Endothelial cell of umbilical vein (primary cell): ENCODE measurements around the gene CKMT1B. TPM values are rescaled to one million over a fixed set of nuclear protein-coding genes. Genes with fewer than 3 reads are reported as not detected.
"Not testable (repeated sequence)": the region's sequence is repeated elsewhere in the genome, so short reads cannot be mapped to it uniquely, and the experiment has no call there.

ENCODE experiments used
- BruUV-seq: library from RNA; stranded (reverse); fragments of 400-500 nt; replicated peaks from 2 replicates; lab custom pipeline; 2021; lab: Mats Ljungman, UMichigan
- CTCF ChIA-PET: fragments of 300-600, 350-600 bp; sonication (Branson Sonifier 250); formaldehyde crosslinking; loops from one replicate; lab custom pipeline; 2021; ENCODE audit warnings: antibody characterized with exemption, inconsistent platforms; lab: Charles Lee
- POLR2A ChIA-PET: fragments of 300-600, 350-600 bp; sonication (Branson Sonifier 250); formaldehyde crosslinking; loops from one replicate; lab custom pipeline; 2021; ENCODE audit warnings: antibody characterized with exemption, inconsistent platforms; lab: Charles Lee
- DNase-seq: peaks from one replicate; pipeline ENCODE4 v3.0.0-alpha.2; 2011; ENCODE audit warnings: low read depth, low spot score
- FAIRE-seq: peaks from 2 replicates; lab custom pipeline; 2011; peaks lifted over from hg19 to GRCh38; lab: Jason Lieb, UNC
- H2AFZ ChIP-seq: 2 replicates; pipeline ENCODE4 v1.6.0; 2012; ENCODE audit warnings: low read depth, low read length, control low read depth, inconsistent platforms
- H3K27ac ChIP-seq: 2 replicates; pipeline ENCODE4 v1.5.1; 2011; ENCODE audit warnings: low read depth, mild to moderate bottlenecking, control low read depth, low read length, moderate library complexity; ENCODE audit not compliant: insufficient read depth
- H3K27me3 ChIP-seq, 2 experiments: 2 replicates each; pipeline versions ENCODE4 v1.6.0 to v1.6.1; 2011; ENCODE audit warnings: low read length in 2 of 2, mixed read lengths in 1 of 2; ENCODE audit not compliant: control insufficient read depth in 2 of 2, insufficient read depth in 2 of 2
- H3K36me3 ChIP-seq, 2 experiments: 2 replicates in 1 of 2; 3 replicates in 1 of 2; pipeline ENCODE4 v1.5.1; 2011; ENCODE audit warnings: low read length in 2 of 2, mild to moderate bottlenecking in 1 of 2, moderate library complexity in 1 of 2; ENCODE audit not compliant: control insufficient read depth in 2 of 2, insufficient read depth in 2 of 2; ENCODE audit errors: extremely low read depth in 1 of 2
- H3K4me1 ChIP-seq: 3 replicates; pipeline ENCODE4 v1.5.1; 2011; ENCODE audit warnings: mild to moderate bottlenecking, low read length; ENCODE audit not compliant: control insufficient read depth, insufficient read depth; ENCODE audit errors: extremely low read depth
- H3K4me2 ChIP-seq: 2 replicates; pipeline ENCODE4 v1.6.1; 2011; ENCODE audit warnings: low read length, control low read depth, mixed read lengths; ENCODE audit not compliant: insufficient read depth
- H3K4me3 ChIP-seq, 3 experiments: fragments of 200-600 bp in 1 of 3; sonication (generic), shearing (Covaris generic) in 1 of 3; replicated peaks in 1 of 3; 2 replicates each; pipeline ENCODE4 v1.5.1; 2011 to 2016; ENCODE audit warnings: control low read depth in 3 of 3, low read length in 3 of 3, mild to moderate bottlenecking in 2 of 3, inconsistent platforms in 1 of 3, low read depth in 1 of 3, moderate library complexity in 1 of 3; ENCODE audit not compliant: insufficient read depth in 1 of 3
- H3K79me2 ChIP-seq: 2 replicates; pipeline ENCODE4 v1.6.0; 2012; ENCODE audit warnings: low read length, inconsistent platforms; ENCODE audit not compliant: control insufficient read depth, insufficient read depth
- H3K9ac ChIP-seq: replicated peaks from 2 replicates; pipeline ENCODE3; 2011; ENCODE audit warnings: low read length, control low read depth; ENCODE audit not compliant: insufficient read depth; ENCODE audit errors: extremely low read depth
- H3K9me1 ChIP-seq: replicated peaks from 3 replicates; pipeline ENCODE4 v1.6.0; 2011; ENCODE audit warnings: mild to moderate bottlenecking, low read length; ENCODE audit not compliant: control insufficient read depth, insufficient read depth; ENCODE audit errors: extremely low read depth
- H3K9me3 ChIP-seq: replicated peaks from 2 replicates; pipeline ENCODE4 v1.5.1; 2012; ENCODE audit warnings: low read length, inconsistent platforms; ENCODE audit not compliant: control insufficient read depth, insufficient read depth
- H4K20me1 ChIP-seq: replicated peaks from 2 replicates; pipeline ENCODE3; 2011; ENCODE audit warnings: mild to moderate bottlenecking, low read length; ENCODE audit not compliant: control insufficient read depth, insufficient read depth; ENCODE audit errors: extremely low read depth
- EZH2 ChIP-seq: IDR thresholded peaks from 2 replicates; pipeline ENCODE4 v1.6.1; 2012; ENCODE audit warnings: borderline replicate concordance, low read depth, mild to moderate bottlenecking, moderate library complexity, low read length, inconsistent platforms; ENCODE audit not compliant: severe bottlenecking
- FOS ChIP-seq: IDR thresholded peaks from 2 replicates; pipeline ENCODE4 v1.6.1; 2011; ENCODE audit warnings: mild to moderate bottlenecking, low read length, moderate library complexity, borderline replicate concordance; ENCODE audit not compliant: insufficient read depth
- GATA2 ChIP-seq: IDR thresholded peaks from 2 replicates; pipeline ENCODE4 v1.7.0; 2011; ENCODE audit warnings: low read depth, mild to moderate bottlenecking, moderate library complexity, mixed read lengths, low read length; ENCODE audit not compliant: insufficient read length, insufficient read depth
- JUN ChIP-seq: IDR thresholded peaks from 2 replicates; pipeline ENCODE4 v1.6.1; 2011; ENCODE audit warnings: borderline replicate concordance, low read depth; ENCODE audit not compliant: insufficient read length, insufficient read depth
- MYC ChIP-seq: IDR thresholded peaks from one replicate; pipeline ENCODE4 v1.6.1; 2011; ENCODE audit warnings: mild to moderate bottlenecking, low read depth, low read length
- POLR2A ChIP-seq: IDR thresholded peaks from 2 replicates; pipeline ENCODE4 v1.6.1; 2012; ENCODE audit warnings: low read depth, mild to moderate bottlenecking, control low read depth, low read length
- POLR2AphosphoS5 ChIP-seq: IDR thresholded peaks from 2 replicates; pipeline ENCODE4 v1.6.1; 2012; ENCODE audit warnings: low read depth, mild to moderate bottlenecking, control low read depth, low read length, moderate library complexity; ENCODE audit not compliant: insufficient read depth
- dilution Hi-C: fragments of 300-500 bp; cut with MboI; formaldehyde crosslinking; loops from one replicate; pipeline ENCODE4 v1.15.0; 2019; ENCODE audit warnings: low sequenced_read_pairs; ENCODE audit not compliant: extremely low pct_ligation_motif_present
- intact Hi-C: fragments of 100-400 bp; cut with micrococcal nuclease; formaldehyde crosslinking; loops from one replicate; pipeline ENCODE4 v1.10.0; 2022
- polyA plus RNA-seq, 4 experiments: library from polyadenylated mRNA; depleted of rRNA in 3 of 4; stranded (reverse) in 3 of 4; unstranded in 1 of 4; fragments of >200 nt; gene quantifications; 2 replicates each; pipeline versions ENCODE4 v1.2.1 to v1.2.3, GENCODE V29; 2011 to 2012; ENCODE audit warnings: missing spikeins in 1 of 4
- total RNA-seq: library from RNA; stranded (reverse); gene quantifications from 2 replicates; pipeline ENCODE4 v1.2.3, GENCODE V29; 2021
- TF ChIP-seq, protein P1 (sequence below), 2 donors: IDR thresholded peaks; 1 replicate in 1 of 2; 2 replicates in 1 of 2; pipeline ENCODE4 v1.5.1; 2011; ENCODE audit warnings: low read length in 2 of 2, mild to moderate bottlenecking in 2 of 2, moderate library complexity in 2 of 2, control low read depth in 1 of 2, inconsistent platforms in 1 of 2, low read depth in 1 of 2; ENCODE audit not compliant: insufficient read depth in 1 of 2; ENCODE audit errors: extremely low read depth in 1 of 2
- TF ChIP-seq, protein P2 (sequence below): IDR thresholded peaks from 2 replicates; pipeline ENCODE4 v1.6.1; 2011; ENCODE audit not compliant: insufficient read depth, insufficient read length

Gene CKMT1B
- total and polyA plus RNA-seq, 2 donors (not counting 3 experiments of a cell fraction or from before 2014, with no cell fraction given) = not detected

DNA sequence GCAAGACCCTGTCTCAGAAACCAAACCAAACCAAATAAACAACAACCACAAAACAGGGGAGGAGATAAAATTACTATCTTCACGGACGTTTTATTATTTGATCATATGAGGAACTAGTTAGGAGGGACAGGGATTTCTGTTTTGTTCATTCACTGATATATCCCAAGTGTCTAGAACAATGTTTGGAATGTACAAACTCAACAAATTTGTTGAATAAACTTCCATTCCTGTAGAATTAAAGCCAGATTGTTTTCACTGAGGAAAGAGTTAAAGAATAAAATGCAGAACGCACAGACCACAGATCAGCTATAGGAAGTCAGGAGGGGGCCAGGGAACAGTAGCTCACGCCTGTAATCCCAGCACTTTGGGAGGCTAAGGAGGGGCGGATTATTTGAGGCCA, 31.3 kb downstream of the CKMT1B start:
- ChIA-PET CTCF (no interaction called here), POLR2A (no interaction called here)
- dilution Hi-C loops = no loop called here
- FAIRE-seq (no peak), DNase-seq (no peak)
- Histone ChIP-seq H3K79me2 (no peaks in the 10 kb centered on the region), H3K4me1 (no peaks in the 10 kb centered on the region), H3K4me2 (no peak overlapping the region), H3K9ac (no peak overlapping the region), H2AFZ (no peak overlapping the region), H3K9me3 (no peaks in the 10 kb centered on the region), H3K36me3 (no peaks in the 10 kb centered on the region), H3K27me3 (no peaks in the 10 kb centered on the region), H3K27ac (no peak overlapping the region), H3K4me3 (no peak overlapping the region), H4K20me1 (no peaks in the 10 kb centered on the region), H3K9me1 (no peaks in the 10 kb centered on the region)
- intact Hi-C loops = no loop called here
- no TSS peak for BruUV-seq
- TF ChIP-seq, protein P1, sequence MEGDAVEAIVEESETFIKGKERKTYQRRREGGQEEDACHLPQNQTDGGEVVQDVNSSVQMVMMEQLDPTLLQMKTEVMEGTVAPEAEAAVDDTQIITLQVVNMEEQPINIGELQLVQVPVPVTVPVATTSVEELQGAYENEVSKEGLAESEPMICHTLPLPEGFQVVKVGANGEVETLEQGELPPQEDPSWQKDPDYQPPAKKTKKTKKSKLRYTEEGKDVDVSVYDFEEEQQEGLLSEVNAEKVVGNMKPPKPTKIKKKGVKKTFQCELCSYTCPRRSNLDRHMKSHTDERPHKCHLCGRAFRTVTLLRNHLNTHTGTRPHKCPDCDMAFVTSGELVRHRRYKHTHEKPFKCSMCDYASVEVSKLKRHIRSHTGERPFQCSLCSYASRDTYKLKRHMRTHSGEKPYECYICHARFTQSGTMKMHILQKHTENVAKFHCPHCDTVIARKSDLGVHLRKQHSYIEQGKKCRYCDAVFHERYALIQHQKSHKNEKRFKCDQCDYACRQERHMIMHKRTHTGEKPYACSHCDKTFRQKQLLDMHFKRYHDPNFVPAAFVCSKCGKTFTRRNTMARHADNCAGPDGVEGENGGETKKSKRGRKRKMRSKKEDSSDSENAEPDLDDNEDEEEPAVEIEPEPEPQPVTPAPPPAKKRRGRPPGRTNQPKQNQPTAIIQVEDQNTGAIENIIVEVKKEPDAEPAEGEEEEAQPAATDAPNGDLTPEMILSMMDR (IDR thresholded peaks at IDR 0.05; ENCODE audit: extremely low read depth in 1 of 2, insufficient read depth in 1 of 2, low read depth in 1 of 2, low read length in 2 of 2) = no peak
- TF ChIP-seq, protein P2, sequence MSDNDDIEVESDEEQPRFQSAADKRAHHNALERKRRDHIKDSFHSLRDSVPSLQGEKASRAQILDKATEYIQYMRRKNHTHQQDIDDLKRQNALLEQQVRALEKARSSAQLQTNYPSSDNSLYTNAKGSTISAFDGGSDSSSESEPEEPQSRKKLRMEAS = no peak
- TF ChIP-seq POLR2A (no peak), JUN (no peak), FOS (no peak), POLR2AphosphoS5 (no peak), EZH2 (no peak), GATA2 (no peak), MYC (no peak)

DNA sequence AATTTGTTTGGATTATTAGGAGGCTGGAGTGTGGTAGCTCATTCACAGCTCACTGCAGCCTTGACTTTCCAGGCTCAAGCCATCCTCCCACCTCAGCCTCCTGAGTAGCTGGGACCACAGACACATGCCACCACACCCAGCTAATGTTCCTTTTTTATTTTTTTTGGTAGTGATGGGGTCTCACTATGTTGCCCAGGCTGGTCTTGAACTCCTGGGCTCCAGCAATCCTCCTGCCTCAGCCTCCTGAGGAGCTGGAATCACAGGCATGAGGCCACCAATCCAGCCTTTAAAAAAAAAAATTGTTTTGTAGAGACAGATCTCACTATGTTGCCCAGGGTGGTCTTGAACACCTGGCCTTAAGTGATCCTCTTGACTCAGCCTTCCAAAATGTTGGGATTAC, 33.1 kb downstream of the CKMT1B start:
- CTCF ChIA-PET, H3K79me2 ChIP-seq, H3K9me1 ChIP-seq, H3K9me3 ChIP-seq, H3K9ac ChIP-seq, intact Hi-C loops, H3K27ac ChIP-seq, dilution Hi-C loops, H2AFZ ChIP-seq, H3K27me3 ChIP-seq, H4K20me1 ChIP-seq, H3K4me3 ChIP-seq, H3K4me1 ChIP-seq, H3K36me3 ChIP-seq, H3K4me2 ChIP-seq, POLR2A ChIA-PET, FAIRE-seq, BruUV-seq, DNase-seq: not testable (repeated sequence)

DNA sequence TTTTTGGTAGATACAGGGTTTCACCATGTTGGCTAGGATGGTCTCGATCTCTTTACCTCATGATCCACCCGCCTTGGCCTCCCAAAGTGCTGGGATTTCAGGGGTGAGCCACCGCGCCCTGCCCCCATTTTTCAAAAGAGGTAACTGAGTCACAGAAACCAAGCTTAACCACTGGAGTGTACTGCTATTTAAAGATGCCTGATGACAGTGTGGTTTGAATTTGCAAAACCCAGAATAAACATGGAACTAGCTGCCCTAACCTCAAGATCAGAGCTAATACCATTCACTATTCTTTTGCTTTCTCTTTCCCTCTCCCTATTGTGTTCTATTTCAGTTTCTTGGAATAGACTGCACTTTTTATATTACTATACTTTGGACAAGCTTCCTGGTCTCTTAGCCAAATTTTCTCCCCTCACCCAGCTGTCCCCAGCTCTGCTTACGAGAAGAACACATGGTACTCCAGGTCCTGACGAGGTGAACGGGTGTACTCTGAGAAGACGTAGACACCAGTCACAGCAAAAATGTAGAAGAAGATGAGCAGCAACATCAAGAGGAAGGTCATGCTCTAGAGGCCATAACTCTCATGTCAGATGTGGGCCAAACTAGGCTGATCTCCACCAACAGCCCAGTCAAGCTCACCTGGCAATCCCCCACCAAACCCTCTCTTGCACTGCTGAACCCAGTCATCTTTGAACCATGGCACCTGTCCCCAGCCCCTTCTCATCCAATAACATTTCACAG, 44.8 kb downstream of the CKMT1B start:
- intact Hi-C loops = not testable (repeated sequence)

More for the DNA sequence above, 44.8 kb downstream of the CKMT1B start:
- DNase-seq, FAIRE-seq, H3K9ac ChIP-seq, H3K9me3 ChIP-seq, POLR2A ChIA-PET, BruUV-seq, CTCF ChIA-PET, H3K27ac ChIP-seq, H3K9me1 ChIP-seq, H2AFZ ChIP-seq, H3K27me3 ChIP-seq, H3K79me2 ChIP-seq, H3K4me1 ChIP-seq, H3K36me3 ChIP-seq, dilution Hi-C loops, H3K4me3 ChIP-seq, H4K20me1 ChIP-seq, H3K4me2 ChIP-seq: not testable (repeated sequence)
